Measurements from ENCODE around the gene FAM13A.

DNA sequence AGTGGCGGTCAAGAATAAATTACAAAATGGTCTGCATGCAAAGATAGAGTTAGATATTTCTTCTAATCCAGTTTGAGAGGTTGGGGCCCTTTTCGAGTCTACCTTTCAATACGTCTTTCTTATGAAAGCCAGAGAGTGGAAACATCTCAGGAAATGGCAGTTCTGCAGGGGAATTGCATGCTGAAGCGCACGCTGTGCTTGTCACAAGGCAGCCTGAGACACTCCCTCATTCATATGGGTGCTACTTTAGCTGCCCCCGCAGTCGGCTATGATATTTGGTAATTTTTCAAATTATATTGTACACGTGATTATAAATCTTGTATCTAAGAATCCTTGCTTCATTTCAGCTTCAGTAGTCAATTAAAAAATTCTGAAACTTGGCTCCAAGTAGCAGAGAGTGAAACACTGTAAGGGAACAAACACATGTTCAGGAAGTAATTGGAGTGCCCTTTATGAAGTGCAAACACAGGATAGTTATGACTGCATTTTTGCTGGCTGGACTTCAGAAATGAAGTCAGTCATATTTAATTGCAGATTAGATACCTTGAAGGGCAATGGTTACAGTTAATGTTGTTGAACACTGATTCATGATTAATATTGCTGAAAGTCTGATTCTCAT is 213.8 kb downstream of the FAM13A start:
- TF ChIP-seq, protein P1, sequence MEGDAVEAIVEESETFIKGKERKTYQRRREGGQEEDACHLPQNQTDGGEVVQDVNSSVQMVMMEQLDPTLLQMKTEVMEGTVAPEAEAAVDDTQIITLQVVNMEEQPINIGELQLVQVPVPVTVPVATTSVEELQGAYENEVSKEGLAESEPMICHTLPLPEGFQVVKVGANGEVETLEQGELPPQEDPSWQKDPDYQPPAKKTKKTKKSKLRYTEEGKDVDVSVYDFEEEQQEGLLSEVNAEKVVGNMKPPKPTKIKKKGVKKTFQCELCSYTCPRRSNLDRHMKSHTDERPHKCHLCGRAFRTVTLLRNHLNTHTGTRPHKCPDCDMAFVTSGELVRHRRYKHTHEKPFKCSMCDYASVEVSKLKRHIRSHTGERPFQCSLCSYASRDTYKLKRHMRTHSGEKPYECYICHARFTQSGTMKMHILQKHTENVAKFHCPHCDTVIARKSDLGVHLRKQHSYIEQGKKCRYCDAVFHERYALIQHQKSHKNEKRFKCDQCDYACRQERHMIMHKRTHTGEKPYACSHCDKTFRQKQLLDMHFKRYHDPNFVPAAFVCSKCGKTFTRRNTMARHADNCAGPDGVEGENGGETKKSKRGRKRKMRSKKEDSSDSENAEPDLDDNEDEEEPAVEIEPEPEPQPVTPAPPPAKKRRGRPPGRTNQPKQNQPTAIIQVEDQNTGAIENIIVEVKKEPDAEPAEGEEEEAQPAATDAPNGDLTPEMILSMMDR (IDR thresholded peaks at IDR 0.05): no peak
- no peak for TF ChIP-seq POLR2A (IDR thresholded peaks at IDR 0.05)

Measured in uterus (tissue), 2 donors.